ENCODE measurements around the gene ASB13. TPM values are rescaled to one million over a fixed set of nuclear protein-coding genes. Genes with fewer than 3 reads are reported as not detected.

Gene ASB13
- total RNA-seq, 2 donors from 2014 or later = 12.8 to 13.5 TPM

DNA sequence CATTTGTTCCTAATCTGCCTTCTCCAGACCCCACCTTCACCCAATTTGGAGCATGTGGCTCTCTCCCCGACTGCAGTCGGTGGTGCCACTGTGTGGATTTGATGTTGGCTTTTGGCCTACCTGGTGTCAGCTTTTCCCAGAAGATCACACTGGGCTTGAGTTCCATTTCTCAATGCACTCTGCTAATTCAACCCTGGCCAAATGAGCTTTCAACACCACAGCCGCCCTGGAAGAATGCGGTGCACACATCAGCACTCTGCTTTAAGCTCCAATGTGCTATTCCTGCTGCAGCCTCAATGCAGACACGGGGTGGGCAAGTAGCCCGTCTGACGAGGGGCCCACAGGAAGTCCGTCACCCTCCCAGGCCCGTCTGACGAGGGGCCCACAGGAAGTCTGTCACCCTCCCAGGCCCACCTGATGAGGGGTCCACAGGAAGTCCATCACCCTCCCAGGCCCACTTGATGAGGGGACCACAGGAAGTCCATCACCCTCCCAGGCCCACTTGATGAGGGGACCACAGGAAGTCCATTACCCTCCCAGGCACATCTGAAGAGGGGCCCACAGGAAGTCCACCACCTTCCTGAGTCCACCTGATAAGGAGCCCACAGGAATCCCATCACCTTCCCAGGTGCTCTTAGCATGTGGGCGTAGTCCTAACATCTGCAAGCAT, 64.4 kb downstream of the ASB13 start:
- Histone ChIP-seq H3K4me3 (ENCODE audit: low read length) (no peak overlapping the region), H3K27me3 (ENCODE audit: control insufficient read depth, insufficient read depth, low read length, poor library complexity, severe bottlenecking) (no peaks in the 10 kb centered on the region), H3K9ac (ENCODE audit: extremely low read depth, low read length, poor library complexity, severe bottlenecking) (no peak overlapping the region), H3K27ac (ENCODE audit: low read depth, low read length) (no peak overlapping the region), H3K36me3 (ENCODE audit: control insufficient read depth, insufficient read depth, low read length) (no peaks in the 10 kb centered on the region), H3K9me3 (ENCODE audit: control insufficient read depth, low read length) (no peaks in the 10 kb centered on the region), H3K4me1 (ENCODE audit: control insufficient read depth, insufficient read depth, low read length) (no peaks in the 10 kb centered on the region)
- no peaks in the 10 kb centered on the region for H3K9me3 Mint-ChIP-seq
- no peak overlapping the region for H3K4me3 Mint-ChIP-seq
- no peak for TF ChIP-seq CTCF (conservative IDR thresholded peaks at IDR 0.05)
- H3K36me3 Mint-ChIP-seq (ENCODE audit: low read depth) = no peaks in the 10 kb centered on the region
- H3K27me3 Mint-ChIP-seq (ENCODE audit: insufficient read depth) = no peaks in the 10 kb centered on the region
- no peak overlapping the region for H3K27ac Mint-ChIP-seq
- 83 to 90% methylated on average over 6 to 11 of the region's 11 CpGs for WGBS, 2 experiments (ENCODE audit: insufficient coverage in 1 of 2, insufficient read length in 1 of 2)
- no peak for DNase-seq
- no peaks in the 10 kb centered on the region for H3K4me1 Mint-ChIP-seq

- H3K36me3 Mint-ChIP-seq (ENCODE audit: low read depth) = no peaks in the 10 kb centered on the region
- Histone ChIP-seq H3K9me3 (ENCODE audit: control insufficient read depth, low read length) (no peaks in the 10 kb centered on the region), H3K27ac (ENCODE audit: low read depth, low read length) (no peak overlapping the region), H3K9ac (ENCODE audit: extremely low read depth, low read length, poor library complexity, severe bottlenecking) (no peak overlapping the region), H3K4me1 (ENCODE audit: control insufficient read depth, insufficient read depth, low read length) (no peaks in the 10 kb centered on the region), H3K36me3 (ENCODE audit: control insufficient read depth, insufficient read depth, low read length) (no peaks in the 10 kb centered on the region), H3K27me3 (ENCODE audit: control insufficient read depth, insufficient read depth, low read length, poor library complexity, severe bottlenecking) (no peaks in the 10 kb centered on the region), H3K4me3 (ENCODE audit: low read length) (no peak overlapping the region)
- no peak for TF ChIP-seq CTCF (conservative IDR thresholded peaks at IDR 0.05)
- H3K9me3 Mint-ChIP-seq = no peaks in the 10 kb centered on the region
- WGBS, 2 experiments (ENCODE audit: insufficient coverage in 1 of 2, insufficient read length in 1 of 2) = 82 to 92% methylated on average over 4 to 5 of the region's 5 CpGs
- H3K27me3 Mint-ChIP-seq (ENCODE audit: insufficient read depth) = no peaks in the 10 kb centered on the region
- H3K4me1 Mint-ChIP-seq = no peaks in the 10 kb centered on the region
- no peak overlapping the region for H3K4me3 Mint-ChIP-seq
- H3K27ac Mint-ChIP-seq = no peak overlapping the region
- no peak for DNase-seq
These were observed 65.5 kb downstream of the ASB13 start for GRCh38 chr10:5600908-5601307.

- Mint-ChIP-seq H3K27ac (no peak overlapping the region), H3K36me3 (ENCODE audit: low read depth) (no peaks in the 10 kb centered on the region), H3K27me3 (ENCODE audit: insufficient read depth) (peaks cover 2% of the 10 kb centered on the region), H3K9me3 (no peaks in the 10 kb centered on the region), H3K4me1 (no peaks in the 10 kb centered on the region), H3K4me3 (no peak overlapping the region)
- no peak overlapping the region for H3K9ac ChIP-seq (ENCODE audit: extremely low read depth, low read length, poor library complexity, severe bottlenecking)
- no peak for TF ChIP-seq CTCF (conservative IDR thresholded peaks at IDR 0.05)
- DNase-seq = no peak
- H3K4me1 ChIP-seq (ENCODE audit: control insufficient read depth, insufficient read depth, low read length) = no peaks in the 10 kb centered on the region
- no peaks in the 10 kb centered on the region for H3K27me3 ChIP-seq (ENCODE audit: control insufficient read depth, insufficient read depth, low read length, poor library complexity, severe bottlenecking)
- no peaks in the 10 kb centered on the region for H3K9me3 ChIP-seq (ENCODE audit: control insufficient read depth, low read length)
- H3K36me3 ChIP-seq (ENCODE audit: control insufficient read depth, insufficient read depth, low read length) = no peaks in the 10 kb centered on the region
- H3K4me3 ChIP-seq (ENCODE audit: low read length) = no peak overlapping the region
- H3K27ac ChIP-seq (ENCODE audit: low read depth, low read length) = no peak overlapping the region
- WGBS, 2 experiments (ENCODE audit: insufficient coverage in 1 of 2, insufficient read length in 1 of 2) = 82 to 94% methylated on average over 12 to 23 of the region's 23 CpGs
These were observed 66.5 kb downstream of the ASB13 start for GRCh38 chr10:5599613-5600520.

All from endodermal cell (in vitro differentiated cells).